Stimulated activated naive CD8-positive, alpha-beta T cell treated with anti-CD3 and anti-CD28 coated beads, Interleukin-15, Interleukin-2, amounts not matched to agents 100 U/mL and 50 U/mL, for 24 hours (primary cell): ENCODE data around the gene FNBP1.
"Not testable (repeated sequence)": the region's sequence is repeated elsewhere in the genome, so short reads cannot be mapped to it uniquely, and the experiment has no call there.

ENCODE experiments used
- ATAC-seq: fragments of 150-1000 bp; cut with Tn5 transposase; one replicate; pipeline ENCODE4 v1.10.0; 2021
- DNase-seq: peaks from one replicate; pipeline ENCODE4 v3.0.0; 2021

The FNBP1 gene

GRCh38 chr9:129953736-129954135, 89.3 kb downstream of the FNBP1 start:
- no peak for DNase-seq
- no peak for ATAC-seq

GRCh38 chr9:129952337-129952736, 90.7 kb downstream of the FNBP1 start:
- DNase-seq = no peak

GRCh38 chr9:129949821-129950220, 93.2 kb downstream of the FNBP1 start:
- DNase-seq (no peak), ATAC-seq (no peak)

More at GRCh38 chr9:129952337-129952736, 90.7 kb downstream of the FNBP1 start:
- ATAC-seq = no peak

- not testable (repeated sequence) for DNase-seq, ATAC-seq
Measured at GRCh38 chr9:129948626-129949025, 94.4 kb downstream of the FNBP1 start.

- DNase-seq = no peak
Measured at GRCh38 chr9:129946246-129946995, 96.6 kb downstream of the FNBP1 start.

GRCh38 chr9:129945314-129945713, 97.7 kb downstream of the FNBP1 start:
- ATAC-seq (peak; percentile 20), DNase-seq (no peak)

More at GRCh38 chr9:129946246-129946995, 96.6 kb downstream of the FNBP1 start:
- no peak for ATAC-seq

GRCh38 chr9:129944506-129945116, 98.4 kb downstream of the FNBP1 start:
- DNase-seq (peak; percentile 37), ATAC-seq (peak; percentile 91)

GRCh38 chr9:129939431-129939830, 103.6 kb downstream of the FNBP1 start:
- DNase-seq (no peak), ATAC-seq (no peak)

- DNase-seq (no peak), ATAC-seq (no peak)
Measured at GRCh38 chr9:129938291-129938979, 104.6 kb downstream of the FNBP1 start.

GRCh38 chr9:129937879-129938278, 105.1 kb downstream of the FNBP1 start:
- DNase-seq, ATAC-seq: not testable (repeated sequence)

GRCh38 chr9:129936222-129936621, 106.8 kb downstream of the FNBP1 start:
- ATAC-seq = no peak

GRCh38 chr9:129934780-129935179, 108.2 kb downstream of the FNBP1 start:
- ATAC-seq = no peak
- DNase-seq = no peak

More at GRCh38 chr9:129936222-129936621, 106.8 kb downstream of the FNBP1 start:
- no peak for DNase-seq

GRCh38 chr9:129934041-129934591, 108.9 kb downstream of the FNBP1 start:
- no peak for DNase-seq
- ATAC-seq = peak; percentile 53

- no peak for ATAC-seq
Measured at GRCh38 chr9:129933185-129934040, 109.6 kb downstream of the FNBP1 start.

GRCh38 chr9:129932303-129933151, 110.5 kb downstream of the FNBP1 start:
- ATAC-seq (peak; percentile 23), DNase-seq (no peak)

More at GRCh38 chr9:129933185-129934040, 109.6 kb downstream of the FNBP1 start:
- DNase-seq = no peak

GRCh38 chr9:129930743-129931142, 112.2 kb downstream of the FNBP1 start:
- ATAC-seq = no peak
- DNase-seq = no peak

- no peak for ATAC-seq
- DNase-seq = no peak
Measured at GRCh38 chr9:129929496-129930125, 113.4 kb downstream of the FNBP1 start.

GRCh38 chr9:129923589-129923988, 119.4 kb downstream of the FNBP1 start:
- ATAC-seq = no peak
- DNase-seq = no peak

GRCh38 chr9:129921905-129922304, 121.1 kb downstream of the FNBP1 start:
- no peak for DNase-seq
- ATAC-seq = no peak

- no peak for DNase-seq
- ATAC-seq = no peak
Measured at GRCh38 chr9:129919841-129920240, 123.1 kb downstream of the FNBP1 start.
